BJ (cell line): ENCODE results near the gene ZNF385B. TPM values are rescaled to one million over a fixed set of nuclear protein-coding genes. Genes with fewer than 3 reads are reported as not detected.

ENCODE experiments used
- CTCF ChIA-PET: fragments of 350-600 bp; formaldehyde crosslinking; extraction: SDS; loops from one replicate; lab custom pipeline; 2021; ENCODE audit warnings: antibody characterized with exemption, inconsistent platforms; lab: Yijun Ruan, JAX
- POLR2A ChIA-PET: fragments of 300-600 bp; sonication (Branson Sonifier 250); formaldehyde crosslinking; extraction: SDS; loops from one replicate; lab custom pipeline; 2021; ENCODE audit warnings: antibody characterized with exemption; lab: Charles Lee
- DNase-seq: peaks from one replicate; pipeline ENCODE4 v3.0.0-alpha.2; 2011; ENCODE audit warnings: low read depth
- H3K27me3 ChIP-seq: 2 replicates; pipeline ENCODE4 v1.6.0; 2011; ENCODE audit warnings: low read length; ENCODE audit not compliant: control insufficient read depth, insufficient read depth
- H3K36me3 ChIP-seq: 2 replicates; pipeline ENCODE4 v1.5.1; 2011; ENCODE audit warnings: low read length; ENCODE audit not compliant: control insufficient read depth, insufficient read depth
- H3K4me3 ChIP-seq: 2 replicates; pipeline ENCODE4 v1.5.1; 2011; ENCODE audit warnings: low read depth, mild to moderate bottlenecking, control low read depth, low read length
- CTCF ChIP-seq: IDR thresholded peaks from 2 replicates; pipeline ENCODE4 v1.5.1; 2011; ENCODE audit warnings: low read depth, mild to moderate bottlenecking, control low read depth, inconsistent platforms, low read length, moderate library complexity; ENCODE audit not compliant: insufficient read depth
- polyA plus RNA-seq: library from polyadenylated mRNA; depleted of rRNA; stranded (reverse); fragments of >200 nt; gene quantifications from 2 replicates; pipeline ENCODE4 v1.2.3, GENCODE V29; 2011

Gene ZNF385B
- polyA plus RNA-seq, 1 experiment, result 0.22 TPM

- no peak for TF ChIP-seq CTCF
Measured at GRCh38 chr2:179692043-179692442, 169.4 kb downstream of the ZNF385B start.

GRCh38 chr2:179691235-179691634 is 170.2 kb downstream of the ZNF385B start:
- Histone ChIP-seq H3K27me3 (no peaks in the 10 kb centered on the region), H3K4me3 (no peak overlapping the region), H3K36me3 (no peaks in the 10 kb centered on the region)
- ChIA-PET POLR2A (no interaction called here), CTCF (interaction anchor here (0.6 kb wide), 1 partner anchor 25 kb away, joined by 3 read pairs; no protein-coding TSS in a partner anchor)
- TF ChIP-seq CTCF, result no peak
- DNase-seq, result no peak

More at GRCh38 chr2:179692043-179692442, 169.4 kb downstream of the ZNF385B start:
- CTCF ChIA-PET, result no interaction called here
- Histone ChIP-seq H3K27me3 (no peaks in the 10 kb centered on the region), H3K4me3 (no peak overlapping the region), H3K36me3 (no peaks in the 10 kb centered on the region)
- POLR2A ChIA-PET, result no interaction called here
- DNase-seq, result no peak

- H3K4me3 ChIP-seq, result no peak overlapping the region
- CTCF ChIA-PET, result no interaction called here
- DNase-seq, result no peak
- no peaks in the 10 kb centered on the region for H3K27me3 ChIP-seq
- TF ChIP-seq CTCF, result no peak
- no peaks in the 10 kb centered on the region for H3K36me3 ChIP-seq
- POLR2A ChIA-PET, result no interaction called here
Measured at GRCh38 chr2:179686718-179687342, 174.6 kb downstream of the ZNF385B start.

- CTCF ChIA-PET, result no interaction called here
- POLR2A ChIA-PET, result no interaction called here
- DNase-seq, result no peak
- H3K4me3 ChIP-seq, result no peak overlapping the region
- H3K27me3 ChIP-seq, result no peaks in the 10 kb centered on the region
- H3K36me3 ChIP-seq, result no peaks in the 10 kb centered on the region
- TF ChIP-seq CTCF, result no peak
Measured at GRCh38 chr2:179686069-179686468, 175.3 kb downstream of the ZNF385B start.

GRCh38 chr2:179685146-179685545 is 176.3 kb downstream of the ZNF385B start:
- H3K4me3 ChIP-seq, result no peak overlapping the region
- no peaks in the 10 kb centered on the region for H3K27me3 ChIP-seq
- ChIA-PET POLR2A (no interaction called here), CTCF (no interaction called here)
- DNase-seq, result no peak
- H3K36me3 ChIP-seq, result no peaks in the 10 kb centered on the region
- no peak for TF ChIP-seq CTCF
